HG02981 (cell line): Measurements from ENCODE around the gene SPOCK1.

ENCODE experiments used
- ATAC-seq: cut with Tn5 transposase; IDR thresholded peaks from one replicate; pipeline ENCODE4 v1.9.1; 2021; ENCODE audit warnings: mild to moderate bottlenecking, moderate library complexity; ENCODE audit not compliant: unreplicated experiment

Gene SPOCK1

GRCh38 chr5:137134920-137135532 is 364.1 kb downstream of the SPOCK1 start:
- no peak for ATAC-seq

- ATAC-seq, result no peak
These were observed 369.0 kb downstream of the SPOCK1 start for GRCh38 chr5:137129886-137130680.

- ATAC-seq, result no peak
These were observed 371.1 kb downstream of the SPOCK1 start for GRCh38 chr5:137128012-137128411.

- ATAC-seq, result no peak
These were observed 372.3 kb downstream of the SPOCK1 start for GRCh38 chr5:137126829-137127228.

GRCh38 chr5:137122558-137122957 is 376.6 kb downstream of the SPOCK1 start:
- ATAC-seq, result no peak

- no peak for ATAC-seq
These were observed 377.1 kb downstream of the SPOCK1 start for GRCh38 chr5:137122075-137122474.

GRCh38 chr5:137119321-137119720 is 379.8 kb downstream of the SPOCK1 start:
- no peak for ATAC-seq

- ATAC-seq, result no peak
These were observed 380.5 kb downstream of the SPOCK1 start for GRCh38 chr5:137118629-137119028.

- ATAC-seq, result no peak
These were observed 384.0 kb downstream of the SPOCK1 start for GRCh38 chr5:137115152-137115551.

- no peak for ATAC-seq
These were observed 384.6 kb downstream of the SPOCK1 start for GRCh38 chr5:137114529-137114928.

- peak; percentile 71 for ATAC-seq
These were observed 385.2 kb downstream of the SPOCK1 start for GRCh38 chr5:137113939-137114338.

- ATAC-seq, result no peak
These were observed 386.0 kb downstream of the SPOCK1 start for GRCh38 chr5:137113161-137113560.

GRCh38 chr5:137105351-137106035 is 393.6 kb downstream of the SPOCK1 start:
- ATAC-seq, result no peak

- ATAC-seq, result no peak
These were observed 397.6 kb downstream of the SPOCK1 start for GRCh38 chr5:137101544-137101943.

GRCh38 chr5:137099651-137100050 is 399.5 kb downstream of the SPOCK1 start:
- no peak for ATAC-seq

- no peak for ATAC-seq
These were observed 400.5 kb downstream of the SPOCK1 start for GRCh38 chr5:137098663-137099062.

- no peak for ATAC-seq
These were observed 400.9 kb downstream of the SPOCK1 start for GRCh38 chr5:137098238-137098637.

- no peak for ATAC-seq
These were observed 401.9 kb downstream of the SPOCK1 start for GRCh38 chr5:137097203-137097602.

GRCh38 chr5:137096149-137097103 is 402.7 kb downstream of the SPOCK1 start:
- no peak for ATAC-seq

- ATAC-seq, result no peak
These were observed 403.5 kb downstream of the SPOCK1 start for GRCh38 chr5:137095597-137095996.

- ATAC-seq, result no peak
These were observed 406.3 kb downstream of the SPOCK1 start for GRCh38 chr5:137092831-137093230.
